GM12865 (cell line): ENCODE data around the gene ZNF716.
A peak's percentile ranks its signal among the peaks of the same experiment; 100 is the strongest.

Experiments used
- DNase-seq: peaks from one replicate; pipeline ENCODE4 v3.0.0; 2010; ENCODE audit warnings: low read depth
- H3K4me3 ChIP-seq: 2 replicates; pipeline ENCODE4 v1.5.1; 2011; ENCODE audit warnings: mild to moderate bottlenecking, low read depth, low read length, control low read depth
- CTCF ChIP-seq: IDR thresholded peaks from 2 replicates; pipeline ENCODE4 v1.5.1; 2011; ENCODE audit warnings: low read length, control low read depth, low read depth, inconsistent platforms; ENCODE audit not compliant: insufficient read depth; ENCODE audit errors: missing control alignments

ZNF716 gene

DNA sequence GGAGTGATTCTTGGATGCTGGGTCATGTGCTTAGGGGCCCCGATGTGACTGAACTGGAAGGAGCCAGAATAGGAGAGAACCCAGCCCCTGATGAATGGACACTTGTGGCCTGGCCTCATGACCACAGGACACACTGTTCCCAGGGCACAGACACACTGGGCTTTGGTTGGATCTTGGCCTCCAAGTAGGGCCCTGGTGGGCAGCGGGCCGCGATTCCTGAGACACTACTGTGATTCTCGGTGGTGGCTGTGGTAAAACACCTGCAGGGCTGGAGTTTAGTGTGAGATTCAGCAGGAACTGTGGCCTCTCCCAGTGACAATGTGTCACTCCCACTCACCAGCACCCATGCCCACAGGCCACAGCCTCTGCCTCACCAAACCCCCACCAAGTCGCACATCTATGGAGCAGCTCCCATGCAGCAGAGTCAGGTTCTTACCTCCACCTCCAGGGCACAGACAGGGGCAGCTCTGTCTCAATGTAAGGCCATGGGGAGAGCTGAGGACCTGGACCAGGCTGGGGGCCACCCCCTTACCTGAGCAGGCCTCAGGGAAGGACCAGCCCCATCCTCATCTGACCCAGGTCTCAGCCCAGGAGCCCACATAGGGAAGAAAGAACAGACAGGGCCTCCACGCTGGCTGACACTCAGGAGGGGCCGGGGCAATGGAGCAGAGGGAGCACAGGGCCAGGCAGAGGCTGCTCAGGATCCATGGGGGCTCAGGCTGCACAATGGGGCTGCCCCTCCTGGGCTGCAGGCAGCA lies 33.2 kb upstream of the ZNF716 start:
- H3K4me3 ChIP-seq: no peak overlapping the region
- no peak for TF ChIP-seq CTCF
- no peak for DNase-seq

- no peak for DNase-seq
These were observed 32.2 kb upstream of the ZNF716 start for GRCh38 chr7:57417736-57418135.

GRCh38 chr7:57423768-57424167 lies 26.2 kb upstream of the ZNF716 start:
- DNase-seq: no peak
- TF ChIP-seq CTCF: no peak
- no peak overlapping the region for H3K4me3 ChIP-seq

More at GRCh38 chr7:57417736-57418135, 32.2 kb upstream of the ZNF716 start:
- H3K4me3 ChIP-seq: no peak overlapping the region
- no peak for TF ChIP-seq CTCF

DNA sequence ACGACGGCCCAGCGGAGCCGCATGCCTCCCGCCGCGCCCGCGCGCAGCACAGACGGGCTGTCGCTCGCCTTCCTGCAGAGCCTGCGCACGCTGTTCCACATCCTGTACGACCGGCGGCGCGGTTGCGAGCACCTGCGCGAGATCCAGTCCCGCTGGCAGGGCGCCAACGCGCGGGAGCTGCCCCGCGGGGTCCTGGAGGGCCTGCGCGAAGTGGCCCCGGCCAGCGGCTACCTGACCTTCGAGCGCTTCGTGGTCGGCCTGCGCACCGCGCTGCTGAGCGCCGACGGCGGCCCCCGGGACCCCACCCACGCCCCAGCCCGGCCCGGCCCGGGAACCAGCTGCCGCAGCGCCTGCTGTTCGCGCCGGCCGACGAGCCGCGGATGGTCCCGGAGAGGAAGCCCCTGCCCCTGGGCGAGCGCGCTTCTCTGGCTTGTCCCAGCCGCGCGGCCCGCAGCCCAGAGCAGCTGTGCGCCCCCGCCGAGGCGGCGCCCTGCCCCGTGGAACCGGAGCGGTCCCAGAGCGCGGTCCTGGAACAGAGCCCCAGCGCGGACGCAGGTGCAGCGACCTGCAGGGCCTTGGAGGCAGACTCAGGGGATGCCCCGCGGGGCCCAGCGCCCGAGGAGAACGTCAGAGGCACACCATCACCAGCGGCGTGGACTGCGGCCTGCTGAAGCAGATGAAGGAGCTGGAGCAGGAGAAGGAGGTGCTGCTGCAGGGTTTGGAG lies 25.3 kb upstream of the ZNF716 start:
- no peak for TF ChIP-seq CTCF
- DNase-seq: no peak
- no peak overlapping the region for H3K4me3 ChIP-seq

DNA sequence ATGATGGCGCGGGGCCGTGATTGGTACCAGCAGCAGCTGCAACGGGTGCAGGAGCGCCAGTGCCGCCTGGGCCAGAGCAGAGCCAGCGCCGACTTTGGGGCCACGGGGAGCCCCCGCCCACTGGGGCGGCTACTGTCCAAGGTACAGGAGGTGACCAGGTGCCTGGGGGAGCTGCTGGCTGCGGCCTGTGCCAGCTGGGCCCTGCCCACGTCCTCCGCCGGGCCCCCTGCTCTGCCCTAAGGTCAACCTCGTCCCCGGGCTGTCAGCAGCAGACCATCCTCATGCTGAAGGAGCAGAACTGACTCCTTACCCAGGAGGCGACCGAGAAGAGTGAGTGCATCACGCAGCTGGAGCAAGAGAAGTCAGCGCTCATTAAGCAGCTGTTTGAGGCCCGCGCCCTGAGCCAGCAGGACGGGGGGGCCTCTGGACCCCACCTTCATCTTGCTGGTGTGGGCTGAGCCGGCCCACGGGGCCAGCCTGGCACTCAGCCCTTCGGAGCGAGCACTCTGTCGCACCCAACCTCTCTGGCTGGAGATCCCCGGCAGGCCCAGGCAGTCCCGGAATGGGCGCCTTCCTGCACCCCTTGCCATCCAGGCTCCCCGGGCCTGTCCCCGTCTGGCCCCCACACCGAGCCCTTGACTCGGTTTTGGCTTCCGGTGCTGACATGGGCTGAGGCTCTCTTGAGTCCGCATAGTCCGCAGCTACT lies 24.6 kb upstream of the ZNF716 start:
- no peak overlapping the region for H3K4me3 ChIP-seq
- no peak for TF ChIP-seq CTCF
- DNase-seq: no peak

- H3K4me3 ChIP-seq: no peak overlapping the region
- DNase-seq: no peak
- peak; percentile 15 for TF ChIP-seq CTCF
These were observed 23.9 kb upstream of the ZNF716 start for GRCh38 chr7:57425969-57426628.
